H1 (cell line): ENCODE data around the gene GRB7. TPM values are rescaled to one million over a fixed set of nuclear protein-coding genes. Genes with fewer than 3 reads are reported as not detected.
A peak's percentile ranks its signal among the peaks of the same experiment; 100 is the strongest.

Source experiments
- CTCF ChIA-PET: fragments of 300-600 bp; sonication (Branson Sonifier 250); formaldehyde crosslinking; loops from one replicate; lab custom pipeline; 2021; ENCODE audit not compliant: partially characterized antibody; lab: Charles Lee
- POLR2A ChIA-PET: fragments of 300-600 bp; sonication (Branson Sonifier 250); formaldehyde crosslinking; loops from one replicate; lab custom pipeline; 2021; ENCODE audit warnings: inconsistent platforms; ENCODE audit not compliant: partially characterized antibody; lab: Charles Lee
- DNase-seq, 2 experiments: peaks; one replicate each; pipeline versions ENCODE4 v3.0.0 to v3.0.0-alpha.2; 2010 to 2022; ENCODE audit warnings: low spot score in 2 of 2, low read depth in 1 of 2, mixed read lengths in 1 of 2
- FAIRE-seq: peaks from 2 replicates; lab custom pipeline; 2011; peaks lifted over from hg19 to GRCh38; lab: Jason Lieb, UNC
- H2AFZ ChIP-seq: 2 replicates; pipeline ENCODE4 v1.8.1; 2012; ENCODE audit warnings: low read length, inconsistent platforms
- H2AK5ac ChIP-seq: 2 replicates; pipeline ENCODE4 v1.6.1; 2013; ENCODE audit warnings: low read depth, low read length
- H2BK120ac ChIP-seq: replicated peaks from 2 replicates; pipeline ENCODE3; 2013; ENCODE audit warnings: low read depth, low read length, inconsistent platforms
- H2BK12ac ChIP-seq: 2 replicates; pipeline ENCODE4 v1.6.1; 2013; ENCODE audit warnings: low read depth, low read length
- H2BK15ac ChIP-seq: 2 replicates; pipeline ENCODE4 v1.6.1; 2013; ENCODE audit warnings: low read length
- H2BK20ac ChIP-seq: 2 replicates; pipeline ENCODE4 v1.6.1; 2013; ENCODE audit warnings: low read length
- H2BK5ac ChIP-seq: 2 replicates; pipeline ENCODE4 v1.6.1; 2013; ENCODE audit warnings: low read depth, low read length
- H3K14ac ChIP-seq: 2 replicates; pipeline ENCODE4 v1.6.1; 2013; ENCODE audit warnings: inconsistent platforms; ENCODE audit not compliant: insufficient read length
- H3K18ac ChIP-seq: 2 replicates; pipeline ENCODE4 v1.6.1; 2013; ENCODE audit warnings: low read length; ENCODE audit errors: extremely low read depth
- H3K23ac ChIP-seq: 2 replicates; pipeline ENCODE4 v1.6.1; 2013; ENCODE audit warnings: inconsistent platforms; ENCODE audit not compliant: insufficient read length
- H3K23me2 ChIP-seq: 2 replicates; pipeline ENCODE4 v1.6.1; 2013; ENCODE audit warnings: low read depth, low read length
- H3K27ac ChIP-seq: 2 replicates; pipeline ENCODE4 v1.6.1; 2011; ENCODE audit warnings: low read depth, low read length, inconsistent platforms
- H3K27me3 ChIP-seq, 4 experiments: replicated peaks in 1 of 4; 1 replicate in 1 of 4; 2 replicates in 3 of 4; pipeline versions ENCODE4 v1.6.1 to v1.8.1; 2011 to 2013; ENCODE audit warnings: low read length in 3 of 4, mild to moderate bottlenecking in 3 of 4, inconsistent platforms in 2 of 4, mixed read lengths in 2 of 4, moderate library complexity in 1 of 4; ENCODE audit not compliant: control insufficient read depth in 3 of 4, insufficient read depth in 3 of 4; ENCODE audit errors: extremely low read depth in 1 of 4
- H3K36me3 ChIP-seq, 4 experiments: 2 replicates each; pipeline versions ENCODE4 v1.6.1 to v1.8.1; 2011 to 2013; ENCODE audit warnings: mild to moderate bottlenecking in 4 of 4, low read length in 3 of 4, moderate library complexity in 2 of 4, control low read depth in 1 of 4, inconsistent platforms in 1 of 4; ENCODE audit not compliant: insufficient read depth in 4 of 4, control insufficient read depth in 2 of 4
- H3K4ac ChIP-seq: replicated peaks from 2 replicates; pipeline ENCODE3; 2013; ENCODE audit warnings: low read length, low read depth, mixed read lengths, inconsistent platforms; ENCODE audit not compliant: insufficient read length
- H3K4me1 ChIP-seq, 4 experiments: replicated peaks in 1 of 4; 1 replicate in 1 of 4; 2 replicates in 3 of 4; pipeline versions ENCODE4 v1.6.1 to v1.8.1; 2011 to 2013; ENCODE audit warnings: low read length in 3 of 4, inconsistent platforms in 2 of 4, mixed read lengths in 1 of 4; ENCODE audit not compliant: insufficient read depth in 4 of 4, control insufficient read depth in 3 of 4
- H3K4me2 ChIP-seq, 2 experiments: 2 replicates each; pipeline versions ENCODE4 v1.6.1 to v1.8.1; 2011 to 2013; ENCODE audit warnings: low read depth in 2 of 2, low read length in 2 of 2, control low read depth in 1 of 2, inconsistent platforms in 1 of 2, mild to moderate bottlenecking in 1 of 2; ENCODE audit not compliant: insufficient read depth in 1 of 2
- H3K4me3 ChIP-seq, 4 experiments: fragments of 200-600, 300-600 bp in 1 of 4; sonication (generic), shearing (Covaris generic), sonication (Bioruptor Twin) in 1 of 4; 2 replicates each; pipeline versions ENCODE4 v1.5.1 to v1.8.1; 2011 to 2016; ENCODE audit warnings: low read length in 4 of 4, low read depth in 3 of 4, control low read depth in 2 of 4, inconsistent platforms in 2 of 4, mild to moderate bottlenecking in 2 of 4, mixed read lengths in 1 of 4, moderate library complexity in 1 of 4; ENCODE audit not compliant: insufficient read depth in 2 of 4; ENCODE audit errors: extremely low read depth in 1 of 4
- H3K56ac ChIP-seq: replicated peaks from 2 replicates; pipeline ENCODE3; 2013; ENCODE audit warnings: low read depth, mild to moderate bottlenecking, mixed read lengths, low read length, inconsistent platforms; ENCODE audit not compliant: insufficient read length
- H3K79me1 ChIP-seq: 2 replicates; pipeline ENCODE4 v1.6.1; 2013; ENCODE audit warnings: low read depth, low read length, control low read depth
- H3K79me2 ChIP-seq, 2 experiments: 2 replicates each; pipeline versions ENCODE4 v1.6.1 to v1.8.1; 2012 to 2013; ENCODE audit warnings: low read length in 2 of 2, mild to moderate bottlenecking in 2 of 2, inconsistent platforms in 1 of 2; ENCODE audit not compliant: insufficient read depth in 2 of 2, control insufficient read depth in 1 of 2
- H3K9ac ChIP-seq, 4 experiments: replicated peaks in 1 of 4; 1 replicate in 1 of 4; 2 replicates in 3 of 4; pipeline versions ENCODE4 v1.6.1 to v1.8.1; 2011 to 2013; ENCODE audit warnings: low read depth in 3 of 4, low read length in 3 of 4, control low read depth in 2 of 4, mild to moderate bottlenecking in 2 of 4, moderate library complexity in 2 of 4, inconsistent platforms in 1 of 4; ENCODE audit errors: extremely low read depth in 1 of 4
- H3K9me3 ChIP-seq, 2 experiments: 2 replicates each; pipeline versions ENCODE4 v1.6.1 to v1.8.1; 2012 to 2013; ENCODE audit warnings: mild to moderate bottlenecking in 2 of 2, moderate library complexity in 2 of 2, control low read depth in 1 of 2, inconsistent platforms in 1 of 2, low read depth in 1 of 2, low read length in 1 of 2, mixed read lengths in 1 of 2; ENCODE audit not compliant: insufficient read depth in 2 of 2
- H4K20me1 ChIP-seq, 2 experiments: replicated peaks in 1 of 2; 2 replicates each; pipeline versions ENCODE3 to v1.8.1; 2011 to 2013; ENCODE audit warnings: inconsistent platforms in 2 of 2, low read length in 2 of 2, mild to moderate bottlenecking in 1 of 2; ENCODE audit not compliant: insufficient read depth in 2 of 2, control insufficient read depth in 1 of 2
- H4K5ac ChIP-seq: 2 replicates; pipeline ENCODE4 v1.6.1; 2013; ENCODE audit warnings: low read length, low read depth, mixed read lengths, inconsistent platforms; ENCODE audit not compliant: insufficient read length
- H4K8ac ChIP-seq: 2 replicates; pipeline ENCODE4 v1.8.0; 2013; ENCODE audit warnings: mild to moderate bottlenecking, moderate library complexity, low read length, inconsistent platforms; ENCODE audit not compliant: insufficient read depth; ENCODE audit errors: extremely low read depth
- H4K91ac ChIP-seq: replicated peaks from 2 replicates; pipeline ENCODE3; 2013; ENCODE audit warnings: low read length, mixed read lengths, inconsistent platforms; ENCODE audit not compliant: insufficient read length
- ASH2L ChIP-seq: fragments of 200-600, 300-600 bp; sonication (generic); IDR thresholded peaks from one replicate; pipeline ENCODE4 v1.7.1; 2017; ENCODE audit warnings: low read length
- HDAC2 ChIP-seq, 2 experiments: fragments of 300-600 bp in 1 of 2; sonication (generic) in 1 of 2; IDR thresholded peaks; 2 replicates each; pipeline ENCODE4 v1.6.1; 2011 to 2012; ENCODE audit warnings: low read depth in 2 of 2, low read length in 2 of 2, mild to moderate bottlenecking in 2 of 2, moderate library complexity in 2 of 2, borderline replicate concordance in 1 of 2, inconsistent platforms in 1 of 2
- NRF1 ChIP-seq: IDR thresholded peaks from 2 replicates; pipeline ENCODE4 v1.6.1; 2011; ENCODE audit warnings: mild to moderate bottlenecking, low read depth, low read length, improper control_type of control experiment
- PHF8 ChIP-seq: fragments of 200-600 bp; sonication (generic); conservative IDR thresholded peaks from 2 replicates; pipeline ENCODE4 v1.7.1; 2012; ENCODE audit warnings: low read depth, mild to moderate bottlenecking, inconsistent platforms, low read length, moderate library complexity
- POLR2A ChIP-seq, 2 experiments: IDR thresholded peaks; 1 replicate in 1 of 2; 2 replicates in 1 of 2; pipeline ENCODE4 v1.6.1; 2011; ENCODE audit warnings: low read depth in 2 of 2, low read length in 2 of 2, mild to moderate bottlenecking in 2 of 2; ENCODE audit errors: control extremely low read depth in 1 of 2
- POLR2AphosphoS5 ChIP-seq: IDR thresholded peaks from 2 replicates; pipeline ENCODE4 v1.6.1; 2011; ENCODE audit warnings: low read depth, low read length
- SAP30 ChIP-seq: fragments of 300-600 bp; sonication (generic); IDR thresholded peaks from 2 replicates; pipeline ENCODE4 v1.7.1; 2012; ENCODE audit warnings: low read length, moderate library complexity, mild to moderate bottlenecking, inconsistent platforms; ENCODE audit not compliant: insufficient read depth, insufficient replicate concordance
- SP1 ChIP-seq: IDR thresholded peaks from 2 replicates; pipeline ENCODE4 v1.6.1; 2011; ENCODE audit warnings: low read depth, low read length
- SUZ12 ChIP-seq: fragments of 200-600 bp; sonication (generic); IDR thresholded peaks from 2 replicates; pipeline ENCODE4 v1.6.1; 2012; ENCODE audit warnings: mild to moderate bottlenecking, inconsistent platforms, low read length, moderate library complexity, mixed read lengths
- TAF1 ChIP-seq: IDR thresholded peaks from 2 replicates; pipeline ENCODE4 v1.6.1; 2011; ENCODE audit warnings: mild to moderate bottlenecking, low read depth, low read length
- TBP ChIP-seq: IDR thresholded peaks from 2 replicates; pipeline ENCODE4 v1.6.1; 2011; ENCODE audit warnings: low read depth, low read length, improper control_type of control experiment
- ZNF274 ChIP-seq: IDR thresholded peaks from 2 replicates; pipeline ENCODE4 v1.7.0; 2012; ENCODE audit warnings: low read length, borderline replicate concordance; ENCODE audit errors: extremely low read depth
- WGBS, 2 experiments: shearing (Covaris generic) in 1 of 2; methylation state at CpG; one replicate each; pipeline versions ENCODE4 v1.1.6 to v1.1.7; 2013 to 2015; ENCODE audit warnings: low lambda C conversion rate in 2 of 2, mixed read lengths in 2 of 2, inconsistent platforms in 1 of 2, low coverage in 1 of 2, missing lambda C conversion rate in 1 of 2; ENCODE audit not compliant: insufficient replicate concordance in 2 of 2, insufficient coverage in 1 of 2, insufficient read length in 1 of 2; ENCODE audit errors: extremely low coverage in 1 of 2, missing lambda C conversion rate in 1 of 2; 5-methylcytosine and 5-hydroxymethylcytosine counted together
- polyA plus RNA-seq, 7 experiments: library from polyadenylated mRNA; depleted of rRNA in 3 of 7; stranded (reverse) in 5 of 7; unstranded in 2 of 7; fragments of >200 nt in 5 of 7; fragments of 200-250 nt in 2 of 7; gene quantifications; 1 replicate in 5 of 7; 2 replicates in 1 of 7; 4 replicates in 1 of 7; pipeline versions ENCODE4 v1.2.1 to v1.2.3, GENCODE V29; 2011 to 2013; ENCODE audit warnings: missing spikeins in 2 of 7, mixed read lengths in 2 of 7
- total RNA-seq: library from RNA; stranded (reverse); fragmentation: NEBNext Ultra II Directional; extraction: Animal tissue kit (Norgen Biotek cat#: 25700); gene quantifications from 2 replicates; pipeline ENCODE4 v1.2.1, GENCODE V29; 2021

The GRB7 gene
- total and polyA plus RNA-seq, 2 of the 8 experiments (the other 6 are each of a cell fraction or from before 2014, with no cell fraction given) = 32.2 to 41.5 TPM

DNA sequence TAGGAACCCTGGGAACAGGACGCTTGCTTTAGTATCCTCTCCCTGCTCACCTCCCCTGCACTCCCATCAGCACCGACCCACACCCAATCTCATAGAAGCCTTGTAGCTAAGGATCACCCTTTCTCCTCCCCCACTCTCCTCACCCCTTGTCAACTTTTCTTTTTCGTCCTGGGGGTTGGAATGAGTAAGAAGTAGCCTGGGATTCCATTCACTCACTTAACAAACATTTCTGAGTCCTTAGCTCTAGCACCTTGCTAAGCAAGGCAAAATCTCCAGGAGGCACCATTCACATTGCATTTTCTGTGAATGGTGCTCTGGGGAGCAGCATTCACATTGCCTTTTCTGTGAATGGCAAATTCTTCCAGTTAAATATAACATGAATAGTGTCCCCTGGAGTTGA, 48.8 kb upstream of the GRB7 start:
- peaks cover 0 to 3% (median 0%) of the 10 kb centered on the region in 4 experiments; a peak in 1 of 8 replicates for H3K36me3 ChIP-seq
- no peaks in the 10 kb centered on the region for H3K9me3 ChIP-seq
- H3K23ac ChIP-seq = no peak overlapping the region
- H3K14ac ChIP-seq = no peak overlapping the region
- H3K79me1 ChIP-seq = 0 out of 2 replicates have a peak, but pooled peaks cover 2% of the 10 kb centered on the region
- H2BK120ac ChIP-seq = peak overlapping the region; percentile 99
- peak overlapping the region; percentile 93 to 98 for H3K4me2 ChIP-seq
- H4K91ac ChIP-seq = peak overlapping the region; percentile 71
- H2BK15ac ChIP-seq = no peak overlapping the region
- peak overlapping the region; percentile 90; the same call in 1 of the 2 replicates for H2BK12ac ChIP-seq
- H2AFZ ChIP-seq = no peak overlapping the region
- H3K4ac ChIP-seq = peak overlapping the region; percentile 99
- peak overlapping the region; percentile 99 for H3K18ac ChIP-seq
- H2AK5ac ChIP-seq = peak overlapping the region; percentile 58
- 0% methylated on average over 3 of the region's 3 CpGs; no CpG with 5 or more reads in 1 of the 2 experiments for WGBS, 2 experiments
- CTCF ChIA-PET = interaction anchor here (1.1 to 52.4 kb wide), 8 partner anchors 10 to 55 kb away, joined by 3 to 1885 read pairs (median 8); partner anchors contain the start of genes ERBB2, MIEN1, PNMT and PPP1R1B
- POLR2A ChIA-PET = interaction anchor here (0.6 to 38.1 kb wide), 19 partner anchors 2 to 424 kb away, joined by 3 to 708 read pairs (median 5); partner anchors contain the start of genes ERBB2, MIEN1, PGAP3 and PNMT
- H3K79me2 ChIP-seq = peaks cover 0 to 4% of the 10 kb centered on the region in 2 experiments; a peak in 1 of 4 replicates
- peaks cover 0 to 13% (median 3%) of the 10 kb centered on the region in 4 experiments; a peak in 6 of 7 replicates for H3K4me1 ChIP-seq
- H4K20me1 ChIP-seq = no peaks in the 10 kb centered on the region
- no peaks in the 10 kb centered on the region for H3K27me3 ChIP-seq
- peaks cover 12% of the 10 kb centered on the region for H3K23me2 ChIP-seq
- no peak overlapping the region for H4K8ac ChIP-seq
- H3K4me3 ChIP-seq = peak overlapping the region; percentile 75 to 84 (median 80); a peak in 7 of 8 replicates
- H3K27ac ChIP-seq = peak overlapping the region; percentile 97
- peak overlapping the region in 3 of 4 experiments; percentile 87 to 89 (median 87); a peak in 6 of 7 replicates for H3K9ac ChIP-seq
- peak overlapping the region; percentile 94 for H3K56ac ChIP-seq
- FAIRE-seq (peak; percentile 65), DNase-seq (peak; percentile 52 to 73)
- peak overlapping the region; percentile 24; the same call in 1 of the 2 replicates for H2BK20ac ChIP-seq
- H2BK5ac ChIP-seq = peak overlapping the region; percentile 99
- H4K5ac ChIP-seq = no peak overlapping the region
- TF ChIP-seq NRF1 (no peak), SUZ12 (no peak), POLR2A (IDR thresholded peaks at IDR 0.05; ENCODE audit: control extremely low read depth in 1 of 2, low read depth in 2 of 2, low read length in 2 of 2) (peak in 1 of 2 experiments; percentile 80; a peak in 1 of 3 replicates), ASH2L (peak; percentile 66), PHF8 (no peak), ZNF274 (no peak), SP1 (peak; percentile 82), SAP30 (no peak), TAF1 (0 out of 2 replicates have a peak, but pooled peaks have one; percentile 13), HDAC2 (IDR thresholded peaks at IDR 0.05; ENCODE audit: borderline replicate concordance in 1 of 2, low read depth in 2 of 2, low read length in 2 of 2) (0 out of 4 replicates have a peak, but pooled peaks of 1 of the 2 experiments have one; percentile 60), TBP (peak; percentile 44; the same call in 1 of the 2 replicates), POLR2AphosphoS5 (peak; percentile 14; the same call in 1 of the 2 replicates)
